ENCODE results near the gene CABP7.

The CABP7 gene

GRCh38 chr22:29719899-29720645 is at the start of gene CABP7:
CABP7 (plus strand) TSS chr22:29720003; CDS start chr22:29720425, 422 bp downstream.
- no peak for DNase-seq

DNA sequence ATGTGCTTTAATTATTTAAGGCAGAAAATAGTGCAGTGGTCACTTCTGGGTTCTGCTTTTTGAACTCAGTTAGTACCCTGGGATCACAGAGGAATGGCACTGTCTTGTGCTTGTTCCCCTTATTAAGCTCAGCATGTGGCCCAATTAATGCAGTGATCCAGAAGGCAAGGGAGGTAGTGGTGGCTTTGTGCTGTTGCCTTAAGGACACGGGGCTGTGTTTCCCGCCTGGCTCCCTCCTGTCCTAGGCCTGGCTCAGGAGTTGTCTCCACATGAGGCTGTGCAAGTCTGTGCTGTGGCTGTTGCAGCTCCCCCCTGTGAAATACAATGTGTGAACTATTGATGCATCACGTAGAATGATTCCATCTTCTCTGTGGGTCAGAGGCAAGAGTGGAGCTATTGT is 49.2 kb upstream of the CABP7 start:
- no peak for DNase-seq

- no peak for DNase-seq
Observed at GRCh38 chr22:29673361-29674066, 46.3 kb upstream of the CABP7 start.

DNA sequence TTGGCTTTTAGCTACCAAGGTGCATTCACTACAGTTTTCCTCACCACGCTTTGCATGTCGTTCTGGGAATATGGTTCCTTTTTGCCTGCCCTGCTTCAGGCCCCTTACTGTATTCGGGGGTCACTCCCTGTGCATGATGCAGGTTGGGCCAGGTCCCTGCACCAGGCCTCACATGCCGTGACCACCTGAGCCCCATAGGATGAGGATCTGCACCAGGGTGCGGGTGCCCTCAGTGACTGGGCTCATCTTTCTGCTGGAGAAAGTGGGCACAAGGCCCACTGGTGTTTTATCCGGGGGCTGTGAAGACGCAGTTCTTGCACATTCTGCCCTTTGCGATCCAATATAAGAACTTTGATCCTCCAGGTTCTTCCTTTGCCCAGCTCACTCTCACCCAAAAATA is 45.7 kb upstream of the CABP7 start:
- DNase-seq, result no peak

- no peak for DNase-seq
Observed at GRCh38 chr22:29679316-29679715, 40.5 kb upstream of the CABP7 start.

DNA sequence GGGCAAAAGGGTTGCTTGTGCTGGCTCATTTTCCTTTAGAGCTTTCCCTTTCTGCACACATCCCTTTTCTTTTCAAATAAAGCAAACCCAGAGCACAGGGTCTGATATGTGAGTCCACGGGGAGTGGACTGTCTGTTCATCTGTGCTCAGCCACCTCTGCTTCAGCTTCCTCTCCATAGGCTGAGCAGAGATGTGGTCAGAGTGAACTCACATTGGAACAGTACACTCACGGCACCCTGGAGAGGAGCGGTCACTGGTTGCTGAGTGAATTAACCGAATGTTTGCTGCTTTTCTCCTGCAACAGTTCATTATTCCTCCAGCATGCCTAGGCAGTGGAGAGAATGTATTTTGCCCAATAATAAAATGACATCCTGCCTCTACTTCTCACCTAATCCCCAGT is 36.3 kb upstream of the CABP7 start:
- no peak for DNase-seq

GRCh38 chr22:29684244-29684643 is 35.6 kb upstream of the CABP7 start:
- no peak for DNase-seq

DNA sequence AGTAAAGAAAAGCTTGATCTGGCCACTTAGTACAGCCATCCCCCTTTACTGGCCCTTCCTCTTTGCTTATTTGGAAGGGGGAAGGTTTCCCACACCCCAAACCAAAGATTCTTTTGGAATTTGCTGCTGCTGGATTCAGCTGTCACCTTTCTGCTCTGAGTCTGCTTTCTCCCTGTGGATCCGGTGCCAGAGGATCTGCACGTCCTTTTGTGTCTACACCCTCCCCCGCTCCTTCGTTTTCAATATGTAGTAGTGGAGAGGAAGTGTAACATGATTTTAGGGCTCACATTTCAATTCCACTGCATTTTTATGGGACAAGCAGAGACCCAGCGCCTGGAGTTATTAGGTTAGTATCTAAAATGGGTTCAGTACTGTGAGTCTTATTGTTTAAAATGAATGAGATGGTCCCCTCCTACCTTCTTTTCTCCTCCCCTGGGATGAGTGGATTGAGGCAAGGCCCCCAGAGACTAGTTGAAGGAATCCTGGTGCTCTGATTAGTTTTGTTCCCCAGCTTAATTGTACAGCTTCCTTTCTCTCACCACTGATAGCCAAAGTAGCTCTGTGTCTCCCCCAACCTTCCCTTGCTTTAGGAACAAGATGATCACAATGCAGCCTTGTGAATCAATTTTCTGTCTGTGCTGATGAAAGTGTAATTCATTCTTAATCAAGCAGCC is 30.5 kb upstream of the CABP7 start:
- no peak for DNase-seq

- peak; percentile 16 for DNase-seq
Observed at GRCh38 chr22:29689880-29690213, 30.0 kb upstream of the CABP7 start.

DNA sequence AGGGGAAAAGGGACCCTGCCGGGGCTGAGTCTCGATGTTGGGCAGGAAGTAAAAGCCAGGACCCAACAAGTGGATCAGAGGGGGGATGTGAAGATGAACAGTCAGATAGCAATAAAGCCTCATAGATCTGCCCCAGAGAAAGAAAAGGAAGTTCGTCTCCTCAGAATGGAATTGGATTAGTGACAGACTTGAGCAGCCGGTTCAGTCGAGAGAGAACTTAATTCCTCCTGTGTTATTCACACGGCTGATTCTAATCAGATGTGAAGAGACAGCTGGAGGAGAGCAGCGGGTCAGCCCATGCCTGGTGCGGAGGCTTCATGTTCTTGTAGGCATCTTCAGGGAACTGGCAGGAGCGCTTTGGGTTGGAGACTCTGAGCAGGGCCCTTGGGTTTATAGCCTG is 29.3 kb upstream of the CABP7 start:
- no peak for DNase-seq

GRCh38 chr22:29691636-29692326 is 28.0 kb upstream of the CABP7 start:
- no peak for DNase-seq

DNA sequence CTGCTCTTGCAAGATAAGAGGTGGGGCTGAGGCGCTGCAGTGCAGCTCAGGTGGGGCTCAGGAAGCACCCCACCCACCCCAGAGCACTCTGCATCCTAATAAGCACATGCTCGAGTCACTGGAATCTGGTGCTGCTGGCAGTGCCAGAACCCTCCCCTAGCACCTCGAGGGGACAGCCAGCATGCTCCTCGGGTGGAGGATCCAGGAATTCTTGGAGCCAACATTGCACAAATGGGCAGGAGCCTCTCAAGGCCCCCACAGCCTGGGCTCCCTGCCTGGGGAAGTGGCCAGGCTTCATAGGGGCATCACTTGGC is 27.5 kb upstream of the CABP7 start:
- DNase-seq, result no peak

- no peak for DNase-seq
Observed at GRCh38 chr22:29693161-29693560, 26.6 kb upstream of the CABP7 start.

DNA sequence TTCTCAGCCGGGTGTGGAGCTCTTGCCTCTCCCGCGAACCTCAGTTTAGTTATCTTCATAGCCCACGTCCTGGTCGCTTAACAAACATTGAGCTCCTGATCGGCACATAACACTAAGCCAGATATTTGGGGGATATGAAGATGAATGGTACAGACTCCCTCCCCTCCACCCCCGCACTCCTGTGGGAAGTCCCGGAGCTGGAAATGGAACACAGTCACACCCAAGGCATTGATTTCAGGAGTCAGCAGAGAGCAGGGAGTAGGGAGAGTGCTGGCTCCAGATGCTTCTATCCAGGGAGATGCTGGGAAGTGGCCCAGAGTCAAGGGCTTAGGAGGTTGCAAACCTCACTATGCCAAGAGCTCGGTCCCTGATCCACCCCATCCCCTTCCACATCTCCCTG is 26.1 kb upstream of the CABP7 start:
- no peak for DNase-seq

GRCh38 chr22:29695129-29695926 is 24.5 kb upstream of the CABP7 start:
- no peak for DNase-seq

GRCh38 chr22:29697853-29698598 is 21.8 kb upstream of the CABP7 start:
- DNase-seq, result no peak

- DNase-seq, result no peak
Observed at GRCh38 chr22:29700206-29700899, 19.4 kb upstream of the CABP7 start.

GRCh38 chr22:29700900-29701154 is 19.0 kb upstream of the CABP7 start:
- no peak for DNase-seq

GRCh38 chr22:29701155-29701999 is 18.4 kb upstream of the CABP7 start:
- DNase-seq, result no peak

- DNase-seq, result no peak
Observed at GRCh38 chr22:29702000-29702930, 17.5 kb upstream of the CABP7 start.

All from activated CD4-positive, alpha-beta T cell treated with anti-CD3 and anti-CD28 coated beads for 1 hour (primary cell).